HG03571 (cell line): ENCODE data around the gene ZNF581.
A peak's percentile ranks its signal among the peaks of the same experiment; 100 is the strongest.

Experiments
- ATAC-seq: cut with Tn5 transposase; IDR thresholded peaks from one replicate; pipeline ENCODE4 v1.9.1; 2021; ENCODE audit not compliant: unreplicated experiment

Gene ZNF581

GRCh38 chr19:55677572-55678028, 34.2 kb downstream of the ZNF581 start:
- no peak for ATAC-seq

DNA sequence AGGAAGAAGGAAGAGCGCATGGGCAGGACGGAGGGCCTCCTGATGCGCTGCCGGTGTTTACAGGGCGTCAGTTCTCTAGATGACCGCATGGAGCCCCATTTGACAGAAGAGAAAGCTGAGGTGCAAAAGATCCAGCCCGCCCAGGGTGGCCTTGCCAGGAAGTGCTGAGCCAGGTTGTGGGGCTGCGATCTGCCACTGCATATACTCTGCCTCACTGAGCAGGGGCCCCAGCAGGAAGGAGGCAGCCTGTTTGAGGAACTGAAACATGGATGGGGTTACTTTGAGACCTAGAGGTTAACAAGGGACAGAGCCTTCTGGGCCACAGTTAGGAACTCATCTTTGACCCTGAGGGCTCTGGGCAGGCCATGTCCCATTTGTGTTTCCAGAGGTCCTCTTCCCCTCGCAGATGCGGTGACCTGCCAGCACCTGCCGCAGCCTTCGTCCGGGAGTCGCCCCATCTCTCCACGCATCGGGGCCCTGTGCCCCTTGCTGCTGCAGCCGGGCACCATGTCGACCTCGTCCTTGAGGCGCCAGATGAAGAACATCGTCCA, 34.7 kb downstream of the ZNF581 start:
- ATAC-seq, result peak; percentile 70

GRCh38 chr19:55679343-55680257, 36.2 kb downstream of the ZNF581 start:
- ATAC-seq, result no peak

GRCh38 chr19:55680339-55681130, 37.1 kb downstream of the ZNF581 start:
- ATAC-seq, result no peak

GRCh38 chr19:55681131-55682092, 38.0 kb downstream of the ZNF581 start:
- no peak for ATAC-seq

DNA sequence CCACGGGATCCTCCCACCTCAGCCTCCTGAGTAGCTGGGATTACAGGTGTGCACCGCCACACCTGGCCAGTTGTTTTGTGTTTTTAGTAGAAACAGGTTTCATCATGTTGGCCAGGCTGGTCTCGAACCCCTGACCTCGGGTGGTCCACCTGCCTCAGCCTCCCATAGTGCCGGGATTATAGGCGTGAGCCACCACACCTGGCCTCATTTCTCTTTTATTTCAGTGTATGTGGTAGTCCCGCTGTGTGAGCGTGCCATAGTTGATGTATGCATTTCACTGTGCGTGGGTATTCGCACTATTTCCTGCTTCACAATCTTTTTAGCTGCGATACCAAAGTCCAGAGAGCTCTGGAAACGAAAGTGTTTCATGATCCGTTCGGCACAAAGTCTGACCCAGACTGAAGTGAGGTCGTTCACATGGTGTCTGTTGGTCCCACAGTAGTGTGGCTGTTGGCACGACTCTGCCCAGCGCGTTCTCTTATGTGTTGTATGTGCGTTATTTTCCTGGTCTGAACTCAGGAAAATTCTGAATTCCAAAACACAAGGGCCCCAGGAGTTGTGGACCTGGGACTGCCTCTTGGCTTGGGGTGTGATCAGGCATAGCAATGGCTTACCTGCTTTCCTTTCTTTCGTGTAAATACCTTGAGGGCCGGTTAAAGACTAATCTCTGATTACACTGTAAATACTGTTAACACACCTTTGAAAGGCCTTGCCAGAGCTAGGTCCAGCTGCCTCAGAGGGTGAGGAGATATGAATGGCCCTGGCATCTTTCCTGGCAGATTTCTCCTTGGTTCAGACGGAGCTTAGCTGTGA, 40.2 kb downstream of the ZNF581 start:
- ATAC-seq, result no peak

GRCh38 chr19:55684946-55685681, 41.7 kb downstream of the ZNF581 start:
- no peak for ATAC-seq

GRCh38 chr19:55685776-55686175, 42.3 kb downstream of the ZNF581 start:
- ATAC-seq, result no peak

DNA sequence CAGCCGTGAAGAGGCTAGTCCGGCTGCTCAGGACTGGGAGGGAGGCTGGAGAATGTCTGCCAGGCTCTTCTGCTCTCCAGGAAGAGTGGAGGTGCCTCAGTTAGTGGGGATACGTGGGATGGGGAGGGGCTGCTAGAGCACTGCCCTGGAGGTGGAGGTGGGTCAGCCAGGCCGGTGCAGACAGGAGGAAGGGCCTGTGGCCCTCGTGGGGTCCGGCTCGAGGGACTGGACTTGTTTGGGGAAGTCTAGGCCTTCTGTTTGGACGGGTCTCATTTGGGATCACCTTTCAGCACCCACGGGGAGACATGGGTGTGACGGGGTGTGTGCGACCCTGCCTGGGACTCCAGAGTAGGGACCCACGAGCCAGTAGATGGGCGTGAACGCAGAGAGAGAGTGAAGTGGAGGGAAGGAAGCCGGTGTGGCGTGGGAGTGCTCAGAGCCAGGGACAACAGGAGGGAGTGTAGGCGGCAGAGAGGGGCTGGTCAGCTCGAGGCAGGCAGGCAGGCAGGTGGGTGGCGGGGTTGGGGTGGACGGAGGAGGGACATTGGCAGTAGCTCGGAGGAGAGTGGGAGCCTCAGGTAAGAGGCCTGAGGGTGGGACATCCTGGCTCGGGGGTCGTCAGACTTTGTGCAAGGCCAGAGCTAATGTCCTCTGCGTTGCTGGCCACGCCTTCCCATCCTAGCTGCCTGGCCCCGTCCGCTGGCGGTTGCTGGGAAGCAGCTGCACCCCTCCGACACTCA, 43.0 kb downstream of the ZNF581 start:
- ATAC-seq, result no peak

- no peak for ATAC-seq
These were observed 44.1 kb downstream of the ZNF581 start for GRCh38 chr19:55687281-55688201.

- no peak for ATAC-seq
These were observed 45.2 kb downstream of the ZNF581 start for GRCh38 chr19:55688422-55689218.

DNA sequence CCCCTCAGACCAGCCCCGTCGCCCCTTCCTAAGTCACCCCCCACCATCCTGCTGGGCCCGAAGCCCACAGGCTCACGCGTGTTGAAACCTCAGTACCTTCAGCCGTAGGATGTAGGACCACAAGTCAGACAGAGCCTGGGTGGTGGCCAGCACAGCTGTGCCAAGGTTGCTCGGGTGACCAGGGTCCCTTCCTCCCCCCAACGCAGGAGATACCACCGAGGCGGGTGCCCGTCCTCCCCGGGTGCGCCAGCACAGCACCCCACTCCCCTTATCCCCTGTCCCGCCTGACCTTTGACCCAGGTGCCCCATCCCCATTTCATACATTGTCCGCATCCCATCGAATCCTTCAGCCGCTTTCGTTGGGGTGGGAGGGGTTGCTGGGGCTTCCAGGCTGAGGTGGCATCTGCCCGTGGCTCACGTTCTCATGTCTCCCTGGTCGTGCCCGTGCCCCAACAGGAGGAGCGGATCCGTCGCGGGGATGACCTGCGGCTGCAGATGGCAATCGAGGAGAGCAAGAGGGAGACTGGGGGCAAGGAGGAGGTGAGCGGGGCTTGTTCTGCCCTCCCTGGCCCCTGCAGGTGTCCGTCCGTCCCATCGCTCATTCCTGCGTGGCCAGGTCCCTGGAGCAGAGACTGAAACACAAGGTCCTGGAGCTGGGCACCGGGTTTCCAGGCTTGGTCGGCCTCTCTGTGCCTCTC, 46.1 kb downstream of the ZNF581 start:
- no peak for ATAC-seq

- ATAC-seq, result no peak
These were observed 46.8 kb downstream of the ZNF581 start for GRCh38 chr19:55690109-55690768.

DNA sequence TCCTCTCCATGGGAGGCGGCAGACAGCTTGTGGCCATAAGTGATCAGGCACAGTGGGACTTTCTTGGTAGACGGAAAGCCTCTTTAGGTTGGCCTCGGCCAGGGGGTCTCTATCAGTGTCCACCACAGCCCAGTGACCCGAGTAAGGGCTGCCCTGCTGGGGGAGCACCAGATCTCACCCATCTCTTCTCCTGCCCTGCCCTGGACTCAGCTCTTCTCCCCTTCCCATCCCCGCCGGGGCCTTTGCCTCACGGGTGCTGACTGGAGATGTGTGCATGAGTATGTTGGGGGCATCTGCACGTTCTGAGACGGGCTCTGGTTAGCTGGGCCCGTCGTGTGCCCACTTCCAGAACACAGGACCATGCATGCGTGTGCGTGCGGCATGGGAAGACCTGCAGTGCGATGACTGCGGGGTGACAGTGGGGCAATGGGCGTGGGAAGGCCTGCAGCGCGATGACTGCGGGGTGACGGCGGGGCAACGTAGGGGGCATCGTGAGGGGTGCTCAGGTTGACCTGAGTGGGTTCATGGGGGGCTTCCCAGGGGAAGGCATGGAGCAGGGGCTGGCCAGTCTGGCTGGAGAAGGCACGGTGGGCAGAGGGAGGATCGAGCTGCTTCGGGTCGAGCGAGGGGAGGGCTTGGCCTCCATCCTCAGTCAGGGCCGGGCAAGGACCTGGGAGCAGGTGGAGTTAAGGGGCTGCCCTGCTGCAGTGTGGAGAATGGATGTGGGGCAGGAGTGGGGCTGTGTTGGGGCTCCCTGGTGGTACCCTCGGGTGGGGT, 47.5 kb downstream of the ZNF581 start:
- no peak for ATAC-seq
